Activated naive CD4-positive, alpha-beta T cell treated with anti-CD3 and anti-CD28 coated beads, Interleukin-2, amount 50 U/mL, for 24 hours (primary cell): Measurements from ENCODE around the gene ANKRD40.
"Not testable (repeated sequence)": the region's sequence is repeated elsewhere in the genome, so short reads cannot be mapped to it uniquely, and the experiment has no call there.

Experiments used
- H3K27ac Mint-ChIP-seq: one replicate; pipeline ENCODE4 v1.8.0; 2021; ENCODE audit warnings: mild to moderate bottlenecking, mixed read lengths
- H3K27me3 Mint-ChIP-seq: one replicate; pipeline ENCODE4 v1.8.0; 2021; ENCODE audit warnings: mixed read lengths
- H3K36me3 Mint-ChIP-seq: one replicate; pipeline ENCODE4 v1.8.0; 2021; ENCODE audit warnings: mixed read lengths
- H3K4me1 Mint-ChIP-seq: one replicate; pipeline ENCODE4 v1.8.0; 2021; ENCODE audit warnings: mixed read lengths
- H3K4me3 Mint-ChIP-seq: one replicate; pipeline ENCODE4 v1.8.0; 2021; ENCODE audit warnings: mild to moderate bottlenecking, mixed read lengths
- H3K9me3 Mint-ChIP-seq: one replicate; pipeline ENCODE4 v1.8.0; 2021; ENCODE audit warnings: mixed read lengths

ANKRD40 gene

GRCh38 chr17:50683434-50684287, 24.1 kb downstream of the ANKRD40 start:
- no peaks in the 10 kb centered on the region for H3K36me3 Mint-ChIP-seq
- peaks cover 5% of the 10 kb centered on the region for H3K27me3 Mint-ChIP-seq
- H3K9me3 Mint-ChIP-seq: no peaks in the 10 kb centered on the region
- no peak overlapping the region for H3K4me3 Mint-ChIP-seq
- H3K27ac Mint-ChIP-seq: no peak overlapping the region
- H3K4me1 Mint-ChIP-seq: peaks cover 7% of the 10 kb centered on the region

GRCh38 chr17:50682938-50683337, 24.8 kb downstream of the ANKRD40 start:
- H3K27ac Mint-ChIP-seq: no peak overlapping the region
- H3K4me3 Mint-ChIP-seq: no peak overlapping the region
- no peaks in the 10 kb centered on the region for H3K9me3 Mint-ChIP-seq
- no peaks in the 10 kb centered on the region for H3K36me3 Mint-ChIP-seq
- H3K27me3 Mint-ChIP-seq: peaks cover 5% of the 10 kb centered on the region
- H3K4me1 Mint-ChIP-seq: peaks cover 7% of the 10 kb centered on the region

- Mint-ChIP-seq H3K36me3 (no peaks in the 10 kb centered on the region), H3K27me3 (peaks cover 5% of the 10 kb centered on the region), H3K4me1 (peaks cover 7% of the 10 kb centered on the region), H3K4me3 (no peak overlapping the region), H3K27ac (no peak overlapping the region), H3K9me3 (no peaks in the 10 kb centered on the region)
Observed at GRCh38 chr17:50682441-50682840, 25.3 kb downstream of the ANKRD40 start.

DNA sequence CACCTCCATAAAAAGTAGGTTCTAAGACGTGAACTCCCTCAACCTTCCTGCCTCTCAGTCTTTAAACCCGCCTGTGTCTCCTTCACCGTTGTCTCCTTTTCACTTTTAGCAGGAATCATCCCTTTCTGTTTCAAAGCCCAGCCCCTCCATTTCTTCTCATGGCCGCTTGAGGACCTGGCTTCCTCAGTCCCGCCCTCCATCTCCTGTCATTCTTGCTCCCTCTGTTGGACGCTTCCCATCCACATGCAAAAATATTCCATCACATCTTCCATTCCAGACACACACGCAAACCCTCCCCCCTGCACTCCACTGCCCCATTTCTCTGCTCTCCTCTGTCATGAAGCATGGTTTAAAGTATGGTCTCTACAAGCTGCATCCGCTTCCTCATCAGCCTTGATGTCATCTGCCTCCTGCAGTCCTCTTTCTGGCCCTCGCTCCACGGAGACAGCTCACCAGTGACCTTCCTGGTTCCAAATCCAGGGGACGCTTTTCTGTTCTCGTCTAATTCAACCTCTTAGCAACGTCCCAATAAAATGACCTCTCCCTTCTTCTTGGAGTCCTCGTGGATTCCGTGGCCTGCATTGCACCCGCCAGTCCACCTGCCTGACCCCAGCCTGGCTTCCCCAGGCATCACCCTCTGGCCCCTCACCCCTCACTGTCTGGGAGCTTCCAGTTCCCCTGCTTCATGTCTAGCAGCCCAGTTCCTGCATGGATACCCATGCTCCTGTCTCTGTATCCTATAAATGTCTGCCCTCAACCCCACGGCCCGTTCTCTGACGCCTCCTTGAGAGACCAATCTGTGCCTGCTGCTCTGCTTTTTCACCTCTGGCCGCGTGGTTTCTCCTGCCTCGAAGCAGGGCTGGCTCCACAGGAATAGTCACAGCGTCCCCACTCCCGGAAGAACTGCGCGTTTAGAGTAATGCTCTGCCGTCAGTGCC, 26.2 kb downstream of the ANKRD40 start:
- H3K4me3 Mint-ChIP-seq: no peak overlapping the region
- H3K4me1 Mint-ChIP-seq: peaks cover 7% of the 10 kb centered on the region
- no peak overlapping the region for H3K27ac Mint-ChIP-seq
- H3K27me3 Mint-ChIP-seq: peaks cover 5% of the 10 kb centered on the region
- H3K9me3 Mint-ChIP-seq: no peaks in the 10 kb centered on the region
- no peaks in the 10 kb centered on the region for H3K36me3 Mint-ChIP-seq

GRCh38 chr17:50680543-50681262, 27.0 kb downstream of the ANKRD40 start:
- H3K4me3 Mint-ChIP-seq, H3K9me3 Mint-ChIP-seq, H3K4me1 Mint-ChIP-seq, H3K27ac Mint-ChIP-seq, H3K36me3 Mint-ChIP-seq, H3K27me3 Mint-ChIP-seq: not testable (repeated sequence)

GRCh38 chr17:50680126-50680525, 27.6 kb downstream of the ANKRD40 start:
- Mint-ChIP-seq H3K4me3 (no peak overlapping the region), H3K36me3 (no peaks in the 10 kb centered on the region), H3K9me3 (no peaks in the 10 kb centered on the region), H3K4me1 (peaks cover 7% of the 10 kb centered on the region), H3K27me3 (peaks cover 5% of the 10 kb centered on the region), H3K27ac (no peak overlapping the region)

DNA sequence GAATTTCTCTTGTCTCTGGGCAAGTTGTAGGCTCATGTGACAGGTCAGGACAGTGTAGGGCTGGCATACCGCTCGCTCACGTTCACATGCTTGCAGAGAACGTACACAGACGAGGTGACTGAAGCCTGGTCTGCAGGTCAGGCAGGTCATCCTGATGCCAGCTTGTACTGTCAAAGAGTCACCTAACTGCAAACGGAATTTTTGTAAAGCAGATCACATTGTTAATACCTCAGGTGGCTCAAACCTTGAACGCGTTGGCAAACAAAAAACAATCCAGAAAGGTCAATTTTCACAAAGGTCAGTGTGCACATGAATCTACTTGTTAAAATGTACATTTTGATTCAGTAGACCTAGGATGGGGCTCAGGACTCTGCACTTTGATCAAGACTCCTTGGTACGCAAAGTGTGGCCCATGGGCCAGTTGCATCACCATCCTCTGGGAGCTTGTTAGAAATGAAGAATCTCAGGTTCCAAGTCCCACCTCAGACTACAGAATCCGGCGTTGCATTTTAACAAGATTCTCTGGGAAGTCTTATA, 28.6 kb downstream of the ANKRD40 start:
- no peak overlapping the region for H3K4me3 Mint-ChIP-seq
- no peak overlapping the region for H3K27ac Mint-ChIP-seq
- H3K36me3 Mint-ChIP-seq: no peaks in the 10 kb centered on the region
- peaks cover 5% of the 10 kb centered on the region for H3K27me3 Mint-ChIP-seq
- H3K9me3 Mint-ChIP-seq: no peaks in the 10 kb centered on the region
- H3K4me1 Mint-ChIP-seq: peaks cover 7% of the 10 kb centered on the region

DNA sequence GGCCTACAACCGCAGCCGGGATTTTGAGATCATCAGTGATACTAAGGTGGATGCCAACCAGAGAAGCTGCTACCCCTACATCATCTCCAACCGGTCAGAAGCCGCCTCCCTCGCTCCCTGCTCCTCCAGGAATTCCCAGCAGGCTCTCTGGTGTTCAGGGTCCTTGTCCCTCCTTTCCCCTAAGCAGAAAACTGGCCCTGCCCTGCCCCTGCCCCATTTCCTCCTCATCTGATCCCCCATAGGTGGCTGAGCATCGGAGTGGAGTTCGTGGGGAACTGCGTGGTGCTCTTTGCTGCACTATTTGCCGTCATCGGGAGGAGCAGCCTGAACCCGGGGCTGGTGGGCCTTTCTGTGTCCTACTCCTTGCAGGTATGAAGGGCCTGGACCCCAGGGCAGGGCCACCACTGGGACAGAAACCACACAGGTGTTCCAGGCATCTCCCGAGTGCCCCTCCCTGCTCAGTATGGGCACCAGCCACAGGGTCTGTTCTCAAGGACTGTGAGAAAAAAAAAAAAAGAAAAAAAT, 29.8 kb downstream of the ANKRD40 start:
- Mint-ChIP-seq H3K27me3 (peaks cover 5% of the 10 kb centered on the region), H3K4me3 (no peak overlapping the region), H3K9me3 (no peaks in the 10 kb centered on the region), H3K36me3 (no peaks in the 10 kb centered on the region), H3K27ac (no peak overlapping the region), H3K4me1 (peaks cover 7% of the 10 kb centered on the region)

GRCh38 chr17:50676065-50676975, 31.4 kb downstream of the ANKRD40 start:
- H3K27me3 Mint-ChIP-seq: peaks cover 4% of the 10 kb centered on the region
- H3K27ac Mint-ChIP-seq: no peak overlapping the region
- peaks cover 4% of the 10 kb centered on the region for H3K4me1 Mint-ChIP-seq
- no peaks in the 10 kb centered on the region for H3K9me3 Mint-ChIP-seq
- H3K4me3 Mint-ChIP-seq: no peak overlapping the region
- H3K36me3 Mint-ChIP-seq: no peaks in the 10 kb centered on the region

GRCh38 chr17:50675627-50676026, 32.1 kb downstream of the ANKRD40 start:
- Mint-ChIP-seq H3K4me3 (no peak overlapping the region), H3K27ac (no peak overlapping the region), H3K4me1 (no peaks in the 10 kb centered on the region), H3K36me3 (no peaks in the 10 kb centered on the region), H3K27me3 (peaks cover 1% of the 10 kb centered on the region), H3K9me3 (no peaks in the 10 kb centered on the region)

DNA sequence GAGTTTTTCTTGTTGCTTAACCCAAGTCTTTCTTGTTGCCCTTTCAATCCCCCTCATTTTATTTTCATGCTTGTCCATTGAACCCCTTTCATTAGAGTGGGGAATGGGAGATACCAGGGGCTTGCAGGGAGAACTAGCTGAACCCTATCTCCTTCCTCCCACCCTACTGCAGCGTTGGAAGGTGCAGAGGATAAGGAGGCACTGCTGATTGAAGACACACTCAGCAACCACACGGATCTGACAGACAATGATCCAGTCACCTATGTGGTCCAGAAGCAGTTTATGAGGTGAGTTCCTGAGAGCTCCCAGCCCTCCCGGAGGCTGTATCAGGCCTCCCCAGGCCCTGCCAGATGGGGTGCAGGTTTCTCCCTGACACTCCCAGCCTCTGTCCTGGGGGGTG, 32.5 kb downstream of the ANKRD40 start:
- H3K27me3 Mint-ChIP-seq: no peaks in the 10 kb centered on the region
- H3K9me3 Mint-ChIP-seq: no peaks in the 10 kb centered on the region
- no peak overlapping the region for H3K27ac Mint-ChIP-seq
- H3K4me3 Mint-ChIP-seq: no peak overlapping the region
- H3K4me1 Mint-ChIP-seq: no peaks in the 10 kb centered on the region
- no peaks in the 10 kb centered on the region for H3K36me3 Mint-ChIP-seq

- Mint-ChIP-seq H3K27ac (no peak overlapping the region), H3K36me3 (no peaks in the 10 kb centered on the region), H3K4me3 (no peak overlapping the region), H3K27me3 (no peaks in the 10 kb centered on the region), H3K4me1 (no peaks in the 10 kb centered on the region), H3K9me3 (no peaks in the 10 kb centered on the region)
Observed at GRCh38 chr17:50672831-50673551, 34.7 kb downstream of the ANKRD40 start.

- Mint-ChIP-seq H3K27ac (no peak overlapping the region), H3K9me3 (no peaks in the 10 kb centered on the region), H3K36me3 (no peaks in the 10 kb centered on the region), H3K4me3 (no peak overlapping the region), H3K4me1 (no peaks in the 10 kb centered on the region), H3K27me3 (no peaks in the 10 kb centered on the region)
Observed at GRCh38 chr17:50672071-50672470, 35.6 kb downstream of the ANKRD40 start.
